Measurements from ENCODE around the gene RANBP3.

GRCh38 chr19:6006896-6007295 is 29.0 kb upstream of the RANBP3 start:
- no peak for TF ChIP-seq CTCF (IDR thresholded peaks at IDR 0.05)
- no peak for TF ChIP-seq POLR2A (IDR thresholded peaks at IDR 0.05)

Data from thyroid gland (tissue), 4 donors.